Pancreas (tissue), 10 donors: ENCODE measurements around the gene RNF34. TPM values are rescaled to one million over a fixed set of nuclear protein-coding genes. Genes with fewer than 3 reads are reported as not detected.

Experiments
- ATAC-seq, 4 donors: fragments of 200-7000 bp; cut with Tn5 transposase; one replicate each; pipeline versions ENCODE4 v1.8.0 to v1.9.1; 2020; ENCODE audit warnings: mild to moderate bottlenecking in 4 of 4, moderate library complexity in 4 of 4
- DNase-seq, 6 donors: peaks; one replicate each; pipeline ENCODE4 v3.0.0-alpha.2; 2020
- FAIRE-seq: peaks from 2 replicates; lab custom pipeline; 2012; peaks lifted over from hg19 to GRCh38; lab: Jason Lieb, UNC
- H3K27ac ChIP-seq, 4 donors: fragments of 200-600 bp; sonication (generic); 1 replicate in 3 of 4; 2 replicates in 1 of 4; pipeline versions ENCODE4 v1.5.0 to v1.8.0; 2020
- H3K27me3 ChIP-seq, 4 donors: fragments of 200-600 bp; one replicate each; pipeline ENCODE4 v1.8.0; 2021
- H3K36me3 ChIP-seq, 3 donors: fragments of 200-600 bp; sonication (generic) in 1 of 3; one replicate each; pipeline versions ENCODE4 v1.5.0 to v1.8.0; 2020 to 2021
- H3K4me1 ChIP-seq, 3 donors: fragments of 200-600 bp; one replicate each; pipeline ENCODE4 v1.8.0; 2021
- H3K4me3 ChIP-seq, 4 donors: fragments of 200-600 bp; sonication (generic) in 2 of 4; one replicate each; pipeline versions ENCODE4 v1.5.0 to v1.8.0; 2020 to 2021
- H3K9me3 ChIP-seq, 4 donors: fragments of 200-600 bp; one replicate each; pipeline ENCODE4 v1.8.0; 2021
- CTCF ChIP-seq, 4 donors: fragments of 200-600 bp; sonication (generic) in 3 of 4; IDR thresholded peaks; one replicate each; pipeline versions ENCODE4 v1.5.0 to v1.8.0; 2021; ENCODE audit warnings: antibody characterized with exemption in 4 of 4
- WGBS, 2 donors: extraction: QIAGEN DNeasy Blood & Tissue Kit; methylation state at CpG; one replicate each; pipeline ENCODE4 v1.1.7; 2013; 5-methylcytosine and 5-hydroxymethylcytosine counted together
- intact Hi-C, 3 donors: fragments of 100-400 bp; cut with DNase I; formaldehyde crosslinking; loops; one replicate each; pipeline versions ENCODE4 v1.11.1 to v1.14.2; 2022
- polyA plus RNA-seq, 2 donors: library from polyadenylated mRNA; stranded (reverse); fragments of 200-250 nt; gene quantifications; one replicate each; pipeline ENCODE4 v1.2.3, GENCODE V29; 2013
- total RNA-seq, 6 donors: library from RNA; stranded (reverse); fragmentation: NEBNext Ultra II Directional in 4 of 6; extraction: Animal tissue kit (Norgen Biotek cat#: 25700) in 4 of 6; gene quantifications; one replicate each; pipeline versions ENCODE4 v1.2.1 to v1.2.4, GENCODE V29; 2021 to 2023
- donor health status: healthy with polysubstance abuse.
- donor health status: DM: no; HTN: no; CAD: no; lungs with moderate emphysema.
- donor health status: DM: no; HTN: no; CAD: no.
- donor health status: control.
- donor health status: control.
- donor health status: Bipolar disorder and iron deficiency.
- donor health status: DM: yes; HTN: yes; CAD: no.
- donor health status: DM: no; HTN: no; CAD: no.
- donor health status: DM: no; HTN: no; CAD: no.
- donor health status: DM: yes; HTN: yes; CAD: no.

RNF34 gene
- total and polyA plus RNA-seq, 8 donors = 11.6 to 22.8 (median 14.1) TPM

DNA sequence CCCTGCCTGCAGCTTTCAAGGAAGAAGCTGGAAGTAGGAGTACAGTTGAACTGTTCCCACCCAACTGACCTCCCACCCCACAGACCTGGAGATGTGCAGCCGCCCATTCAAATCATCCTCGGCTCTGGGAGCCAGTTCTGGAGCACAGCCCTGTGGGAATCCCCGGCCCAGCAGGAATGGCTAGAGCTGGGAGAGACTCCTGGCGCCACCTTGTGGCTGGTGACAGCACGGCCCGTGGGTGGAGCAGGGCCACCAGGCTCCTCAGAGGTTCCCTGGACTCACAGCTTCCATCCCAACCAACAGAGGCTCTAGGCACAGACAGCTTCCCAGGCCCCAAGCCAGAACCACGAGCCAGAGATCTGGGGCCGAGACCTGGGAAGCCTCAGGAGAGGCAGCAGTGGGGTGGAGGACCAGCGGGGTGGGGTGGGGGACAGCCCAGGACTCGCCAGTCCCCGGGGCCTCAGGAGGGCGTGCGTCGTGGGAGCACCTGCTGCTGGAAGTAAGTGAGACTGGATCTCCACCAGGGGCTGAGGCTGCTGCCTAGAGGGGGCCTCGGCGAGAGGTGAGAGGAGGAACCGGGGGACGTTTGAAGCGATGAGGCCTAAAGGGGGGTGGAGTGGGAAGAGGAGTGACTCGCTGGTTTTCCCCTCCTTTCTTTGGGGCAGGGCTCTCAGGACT is 43.4 kb downstream of the RNF34 start:
- peak; percentile 69 to 85 (median 82) for TF ChIP-seq CTCF (IDR thresholded peaks at IDR 0.05)
- H3K4me3 ChIP-seq = no peak overlapping the region
- FAIRE-seq = no peak
- no peak overlapping the region for H3K27ac ChIP-seq
- peak; percentile 72 to 97 (median 87) for DNase-seq
- WGBS, 2 donors = 51 to 52% methylated on average over 20 of the region's 20 CpGs
- no peaks in the 10 kb centered on the region for H3K4me1 ChIP-seq
- H3K9me3 ChIP-seq = no peaks in the 10 kb centered on the region
- peaks cover 0 to 14% (median 0%) of the 10 kb centered on the region in 3 donors for H3K36me3 ChIP-seq
- intact Hi-C loops = loop anchor here in 2 of 3 donors (5.0 to 10.0 kb wide), 3 partner anchors 109 to 379 kb away; no protein-coding TSS in a partner anchor
- H3K27me3 ChIP-seq = no peaks in the 10 kb centered on the region
- peak; percentile 87 to 98 (median 96) for ATAC-seq

DNA sequence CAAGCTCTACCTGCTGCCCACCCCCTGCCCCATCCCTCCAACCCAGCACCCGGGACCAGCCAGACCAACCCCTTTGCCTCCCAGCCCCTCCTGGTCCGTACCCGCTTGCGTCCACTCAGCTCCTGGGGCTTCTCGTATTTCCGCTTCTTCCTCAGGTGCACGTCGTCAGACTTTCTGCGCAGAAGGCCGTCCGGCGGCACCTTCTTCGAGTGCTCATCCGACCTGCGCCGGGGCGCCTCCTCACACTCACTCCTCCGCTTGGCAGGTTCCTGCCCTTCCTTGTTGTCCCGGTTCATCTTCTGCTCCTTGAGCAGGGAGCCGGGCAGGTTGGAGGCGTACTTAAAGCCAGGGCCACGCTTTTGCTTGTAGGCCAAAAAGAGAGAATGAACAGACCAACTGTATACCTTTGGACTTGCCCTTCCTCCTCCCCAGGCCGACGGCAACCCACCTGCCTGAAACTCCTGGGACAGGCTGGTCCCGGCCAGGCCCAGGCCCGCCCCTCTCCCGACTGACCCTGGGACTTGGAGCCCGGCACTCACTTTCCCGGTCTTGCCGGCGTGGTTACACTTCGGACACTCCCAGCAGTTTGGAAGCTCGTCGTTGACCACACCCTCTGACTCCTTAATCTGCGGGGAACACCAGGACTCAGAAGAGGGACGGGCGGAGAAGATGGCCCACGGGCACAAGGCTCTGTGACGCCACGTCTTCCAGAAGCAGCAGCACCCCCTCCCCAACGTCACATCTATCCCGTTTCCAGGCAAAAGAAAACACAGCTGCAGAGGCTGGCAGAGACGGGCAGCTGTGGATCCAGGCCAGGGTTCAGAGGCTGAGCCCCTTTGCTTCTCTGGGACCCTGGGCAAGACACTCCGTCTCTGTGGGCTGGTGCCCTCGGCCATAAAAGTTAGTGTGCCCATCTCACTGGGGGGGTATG is 44.3 kb downstream of the RNF34 start:
- Histone ChIP-seq H3K27ac (no peak overlapping the region), H3K4me3 (no peak overlapping the region), H3K36me3 (peaks cover 0 to 6% (median 0%) of the 10 kb centered on the region in 3 donors), H3K27me3 (no peaks in the 10 kb centered on the region), H3K9me3 (no peaks in the 10 kb centered on the region), H3K4me1 (no peaks in the 10 kb centered on the region)
- DNase-seq (no peak), ATAC-seq (peak in 1 of 4 donors; percentile 16), FAIRE-seq (no peak)
- 86 to 92% methylated on average over 45 of the region's 45 CpGs for WGBS, 2 donors
- no peak for TF ChIP-seq CTCF (IDR thresholded peaks at IDR 0.05)
- intact Hi-C loops = loop anchor here in 2 of 3 donors (5.0 to 10.0 kb wide), 3 partner anchors 109 to 379 kb away; no protein-coding TSS in a partner anchor

GRCh38 chr12:121444842-121445202 is 44.9 kb downstream of the RNF34 start:
- intact Hi-C loops = loop anchor here in 2 of 3 donors (5.0 to 10.0 kb wide), 3 partner anchors 110 to 380 kb away; no protein-coding TSS in a partner anchor
- ATAC-seq (no peak), DNase-seq (no peak), FAIRE-seq (no peak)
- Histone ChIP-seq H3K36me3 (no peaks in the 10 kb centered on the region), H3K4me3 (no peak overlapping the region), H3K27me3 (no peaks in the 10 kb centered on the region), H3K4me1 (no peaks in the 10 kb centered on the region), H3K9me3 (no peaks in the 10 kb centered on the region), H3K27ac (no peak overlapping the region)
- 89 to 96% methylated on average over 4 of the region's 4 CpGs for WGBS, 2 donors
- TF ChIP-seq CTCF (IDR thresholded peaks at IDR 0.05) = no peak

DNA sequence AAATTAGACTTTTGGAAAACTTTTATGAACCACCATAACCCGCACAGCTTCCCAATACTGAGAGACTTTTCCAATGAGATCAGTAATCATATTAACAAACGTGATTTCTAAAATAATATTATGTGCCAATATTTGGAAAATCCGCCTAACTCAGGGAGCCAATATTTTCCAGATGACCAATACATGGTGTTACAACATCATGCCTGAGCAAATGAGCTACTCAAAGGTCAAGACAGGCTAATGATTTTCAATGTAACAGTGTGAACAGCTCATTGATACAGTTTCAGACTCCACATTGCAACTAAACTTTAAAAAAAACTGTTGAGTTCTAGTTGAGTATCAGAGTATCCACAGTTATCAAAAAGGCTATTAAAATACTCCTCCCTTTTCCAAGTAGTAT is 46.8 kb downstream of the RNF34 start:
- ATAC-seq = no peak
- H3K27ac ChIP-seq = no peak overlapping the region
- H3K27me3 ChIP-seq = no peaks in the 10 kb centered on the region
- DNase-seq = no peak
- no peak overlapping the region for H3K4me3 ChIP-seq
- no peak for FAIRE-seq
- no peaks in the 10 kb centered on the region for H3K4me1 ChIP-seq
- no peaks in the 10 kb centered on the region for H3K36me3 ChIP-seq
- H3K9me3 ChIP-seq = no peaks in the 10 kb centered on the region
- 77 to 78% methylated on average over 3 of the region's 3 CpGs for WGBS, 2 donors
- intact Hi-C loops = loop anchor here in 2 of 3 donors (10.0 kb wide), 2 partner anchors 112 to 382 kb away; no protein-coding TSS in a partner anchor
- TF ChIP-seq CTCF (IDR thresholded peaks at IDR 0.05) = no peak
